Measurements from ENCODE around the gene PSEN1. TPM values are rescaled to one million over a fixed set of nuclear protein-coding genes. Genes with fewer than 3 reads are reported as not detected.

Gene PSEN1
- total and polyA plus RNA-seq, 2 experiments from 2014 or later, result 46.3 to 49.5 TPM

DNA sequence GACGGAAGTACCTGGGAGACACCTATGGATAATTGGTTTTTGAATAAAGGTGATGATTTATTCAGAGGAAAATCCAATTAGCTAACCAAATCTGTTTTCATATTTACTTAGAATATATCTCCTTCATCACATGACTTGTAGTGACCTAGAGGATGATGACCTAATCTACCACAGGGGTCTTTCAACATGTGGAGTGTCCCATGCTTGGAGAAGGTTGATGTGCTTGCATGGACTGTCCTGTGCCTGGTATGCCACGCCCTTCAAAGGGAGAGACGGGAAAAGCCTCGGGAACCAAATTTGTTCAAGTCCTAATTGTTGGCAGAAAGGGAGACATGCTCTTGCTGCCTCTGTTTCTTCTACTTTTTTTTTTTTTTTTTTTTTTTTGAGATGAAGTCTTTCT is 89.2 kb downstream of the PSEN1 start:
- H3K9ac ChIP-seq, result no peak overlapping the region
- in situ Hi-C loops (cut with MboI), result no loop called here
- DNase-seq, result no peak
- H3K27ac ChIP-seq, result no peak overlapping the region
- H3K36me3 ChIP-seq (ENCODE audit: low read depth), result 0 out of 2 replicates have a peak, but pooled peaks cover 5% of the 10 kb centered on the region
- no peaks in the 10 kb centered on the region for H3K79me2 ChIP-seq (ENCODE audit: insufficient read depth)
- 66 to 73% methylated on average over 4 of the region's 4 CpGs for WGBS, 2 experiments (ENCODE audit: low coverage in 1 of 2, low lambda C conversion rate in 2 of 2, missing lambda C conversion rate in 2 of 2)
- H3K4me3 ChIP-seq, result no peak overlapping the region
- no peaks in the 10 kb centered on the region for H3K9me3 ChIP-seq (ENCODE audit: low read depth)
- no peaks in the 10 kb centered on the region for H3K9me2 ChIP-seq (ENCODE audit: insufficient read depth)
- H3K27me3 ChIP-seq (replicated peaks; ENCODE audit: insufficient read depth), result no peaks in the 10 kb centered on the region
- H4K20me1 ChIP-seq (ENCODE audit: insufficient read depth), result no peaks in the 10 kb centered on the region; the same call in 1 of the 2 replicates
- H3F3A ChIP-seq (ENCODE audit: insufficient read depth), result peaks cover 28% of the 10 kb centered on the region
- no peak overlapping the region for H3K4me2 ChIP-seq (ENCODE audit: unreplicated experiment)
- H2AFZ ChIP-seq, result no peak overlapping the region
- H3K4me1 ChIP-seq (ENCODE audit: insufficient read depth), result peaks cover 39% of the 10 kb centered on the region
- no peak for TF ChIP-seq EZH2 (IDR thresholded peaks at IDR 0.05; ENCODE audit: insufficient read depth, poor library complexity, severe bottlenecking)
- TF ChIP-seq EZH2phosphoT487 (IDR thresholded peaks at IDR 0.05; ENCODE audit: insufficient read depth, low read depth), result no peak

- Histone ChIP-seq H3K4me2 (ENCODE audit: unreplicated experiment) (peak overlapping the region; percentile 60), H3K4me3 (no peak overlapping the region), H3F3A (ENCODE audit: insufficient read depth) (peaks cover 8% of the 10 kb centered on the region), H3K9me3 (ENCODE audit: low read depth) (no peaks in the 10 kb centered on the region), H3K9me2 (ENCODE audit: insufficient read depth) (no peaks in the 10 kb centered on the region), H3K27me3 (replicated peaks; ENCODE audit: insufficient read depth) (no peaks in the 10 kb centered on the region), H3K4me1 (ENCODE audit: insufficient read depth) (peaks cover 16% of the 10 kb centered on the region), H3K79me2 (ENCODE audit: insufficient read depth) (no peaks in the 10 kb centered on the region), H3K9ac (0 out of 2 replicates have a peak overlapping the region, but pooled peaks have one; percentile 8), H3K27ac (no peak overlapping the region), H3K36me3 (ENCODE audit: low read depth) (0 out of 2 replicates have a peak, but pooled peaks cover 2% of the 10 kb centered on the region), H2AFZ (no peak overlapping the region), H4K20me1 (ENCODE audit: insufficient read depth) (no peaks in the 10 kb centered on the region; the same call in 1 of the 2 replicates)
- in situ Hi-C loops (cut with MboI), result no loop called here
- no peak for TF ChIP-seq EZH2phosphoT487 (IDR thresholded peaks at IDR 0.05; ENCODE audit: insufficient read depth, low read depth)
- no peak for TF ChIP-seq EZH2 (IDR thresholded peaks at IDR 0.05; ENCODE audit: insufficient read depth, poor library complexity, severe bottlenecking)
- WGBS, 2 experiments (ENCODE audit: low coverage in 1 of 2, low lambda C conversion rate in 2 of 2, missing lambda C conversion rate in 2 of 2), result 10 to 14% methylated on average over 22 to 25 of the region's 25 CpGs
- DNase-seq, result peak; percentile 86
Observed at GRCh38 chr14:73227812-73228781, 91.8 kb downstream of the PSEN1 start.

DNA sequence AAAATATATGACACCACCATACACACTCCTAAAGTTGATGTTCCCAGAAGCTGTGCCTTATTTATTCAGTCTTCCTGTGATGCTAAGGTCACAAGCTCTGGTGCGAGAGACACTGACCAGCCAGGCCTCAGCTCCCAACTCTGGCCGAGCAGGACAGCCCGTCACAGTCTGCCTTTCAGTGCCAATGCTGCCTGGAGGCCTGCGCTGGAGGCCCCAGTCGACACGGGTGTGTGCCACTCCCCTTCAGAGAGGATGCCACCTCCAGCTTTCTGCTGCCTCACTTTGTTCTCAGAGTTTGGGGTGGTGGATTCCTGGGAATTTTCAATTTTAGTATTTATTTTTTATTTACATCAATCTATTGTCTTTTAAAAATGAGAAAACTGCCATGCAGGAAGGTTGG is 93.7 kb downstream of the PSEN1 start:
- no peak overlapping the region for H2AFZ ChIP-seq
- no peak overlapping the region for H3K9ac ChIP-seq
- DNase-seq, result no peak
- no peaks in the 10 kb centered on the region for H3K36me3 ChIP-seq (ENCODE audit: low read depth)
- H3K27ac ChIP-seq, result no peak overlapping the region
- H3K4me3 ChIP-seq, result no peak overlapping the region
- in situ Hi-C loops (cut with MboI), result no loop called here
- no peaks in the 10 kb centered on the region for H3K9me2 ChIP-seq (ENCODE audit: insufficient read depth)
- peaks cover 18% of the 10 kb centered on the region for H3K27me3 ChIP-seq (replicated peaks; ENCODE audit: insufficient read depth)
- H3K79me2 ChIP-seq (ENCODE audit: insufficient read depth), result no peaks in the 10 kb centered on the region
- WGBS, 2 experiments (ENCODE audit: low coverage in 1 of 2, low lambda C conversion rate in 2 of 2, missing lambda C conversion rate in 2 of 2), result 95 to 98% methylated on average over 6 of the region's 6 CpGs
- no peaks in the 10 kb centered on the region for H3K9me3 ChIP-seq (ENCODE audit: low read depth)
- peaks cover 15% of the 10 kb centered on the region for H3K4me1 ChIP-seq (ENCODE audit: insufficient read depth)
- peaks cover 8% of the 10 kb centered on the region for H3F3A ChIP-seq (ENCODE audit: insufficient read depth)
- H3K4me2 ChIP-seq (ENCODE audit: unreplicated experiment), result no peak overlapping the region
- TF ChIP-seq EZH2 (IDR thresholded peaks at IDR 0.05; ENCODE audit: insufficient read depth, poor library complexity, severe bottlenecking) (no peak), EZH2phosphoT487 (IDR thresholded peaks at IDR 0.05; ENCODE audit: insufficient read depth, low read depth) (no peak)
- H4K20me1 ChIP-seq (ENCODE audit: insufficient read depth), result no peaks in the 10 kb centered on the region

DNA sequence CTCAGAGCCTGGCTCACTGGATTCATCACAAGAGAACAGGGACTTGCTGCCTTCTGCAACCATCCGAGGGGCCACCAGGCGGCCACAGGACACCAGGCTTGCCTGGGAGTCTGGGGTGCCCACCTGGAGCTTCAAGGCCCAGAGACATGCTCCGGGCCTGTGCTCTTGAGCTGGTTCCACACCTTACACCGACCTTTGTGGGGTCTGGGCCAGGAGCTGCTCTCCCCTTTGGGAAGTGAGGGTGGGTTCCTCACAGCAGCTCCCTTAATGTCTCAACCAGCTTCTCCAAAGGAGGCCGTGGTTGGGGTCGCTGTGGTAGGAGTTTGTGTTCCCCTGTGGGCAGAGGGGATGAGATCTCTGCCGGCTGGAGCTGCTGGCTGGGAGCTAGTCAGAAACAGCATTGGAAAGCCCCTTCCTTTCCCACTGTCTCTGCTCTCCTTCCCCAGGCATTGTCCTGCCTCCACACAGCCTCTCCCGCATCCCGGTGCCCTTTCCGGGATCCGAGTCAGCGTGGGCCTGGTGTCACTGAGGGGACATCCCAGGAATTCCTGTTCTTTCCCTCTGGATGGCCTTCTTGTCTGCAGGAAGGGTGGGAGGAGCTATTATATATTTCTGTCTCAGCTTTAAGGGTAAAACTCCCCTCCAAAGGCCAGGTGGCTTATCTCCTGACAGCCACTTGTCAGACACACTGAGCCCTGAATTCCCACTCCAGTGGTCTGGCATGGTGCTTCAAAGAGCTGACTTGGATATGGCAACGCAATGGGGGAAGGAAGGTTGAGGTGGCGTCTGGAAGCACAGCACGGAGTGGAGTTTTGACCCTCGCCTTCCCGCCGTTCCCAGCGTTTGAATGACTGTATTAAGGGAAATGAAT is 95.9 kb downstream of the PSEN1 start:
- Histone ChIP-seq H3K27me3 (replicated peaks; ENCODE audit: insufficient read depth) (peaks cover 29% of the 10 kb centered on the region), H3K9me3 (ENCODE audit: low read depth) (no peaks in the 10 kb centered on the region), H3K9me2 (ENCODE audit: insufficient read depth) (no peaks in the 10 kb centered on the region), H3K4me3 (no peak overlapping the region), H2AFZ (no peak overlapping the region), H3K36me3 (ENCODE audit: low read depth) (no peaks in the 10 kb centered on the region), H3K9ac (no peak overlapping the region), H3K79me2 (ENCODE audit: insufficient read depth) (no peaks in the 10 kb centered on the region), H3F3A (ENCODE audit: insufficient read depth) (peaks cover 13% of the 10 kb centered on the region), H3K4me2 (ENCODE audit: unreplicated experiment) (no peak overlapping the region), H4K20me1 (ENCODE audit: insufficient read depth) (no peaks in the 10 kb centered on the region), H3K4me1 (ENCODE audit: insufficient read depth) (peaks cover 15% of the 10 kb centered on the region), H3K27ac (no peak overlapping the region)
- in situ Hi-C loops (cut with MboI), result no loop called here
- WGBS, 2 experiments (ENCODE audit: low coverage in 1 of 2, low lambda C conversion rate in 2 of 2, missing lambda C conversion rate in 2 of 2), result 79% methylated on average over 19 of the region's 19 CpGs
- DNase-seq, result peak; percentile 17
- no peak for TF ChIP-seq EZH2phosphoT487 (IDR thresholded peaks at IDR 0.05; ENCODE audit: insufficient read depth, low read depth)
- no peak for TF ChIP-seq EZH2 (IDR thresholded peaks at IDR 0.05; ENCODE audit: insufficient read depth, poor library complexity, severe bottlenecking)

Measured in GM23248 (cell line).